Activated B cell treated with CpG ODN at 0.5 μM for 24 hours (primary cell): Measurements from ENCODE around the gene SLC18A2. TPM values are rescaled to one million over a fixed set of nuclear protein-coding genes. Genes with fewer than 3 reads are reported as not detected.

Experiments
- ATAC-seq: fragments of 200-7000 bp; cut with Tn5 transposase; one replicate; pipeline ENCODE4 v1.10.0; 2021; ENCODE audit warnings: low read depth, mild to moderate bottlenecking, moderate library complexity
- CTCF ChIA-PET: fragments of 350-600 bp; sonication (Branson Sonifier 250); formaldehyde crosslinking; loops from one replicate; lab custom pipeline; 2021; ENCODE audit warnings: antibody characterized with exemption; lab: Charles Lee
- POLR2A ChIA-PET: fragments of 350-600 bp; sonication (Branson Sonifier 250); formaldehyde crosslinking; loops from one replicate; lab custom pipeline; 2021; ENCODE audit warnings: antibody characterized with exemption; lab: Charles Lee
- DNase-seq: peaks from one replicate; pipeline ENCODE4 v3.0.0; 2022
- H3K27ac Mint-ChIP-seq: one replicate; pipeline ENCODE4 v1.8.0; 2020; ENCODE audit warnings: mixed read lengths
- H3K27me3 Mint-ChIP-seq: one replicate; pipeline ENCODE4 v1.8.0; 2021; ENCODE audit warnings: mixed read lengths
- H3K36me3 Mint-ChIP-seq: one replicate; pipeline ENCODE4 v1.8.0; 2021; ENCODE audit warnings: low read depth, mixed read lengths
- H3K4me1 Mint-ChIP-seq: one replicate; pipeline ENCODE4 v1.8.0; 2021; ENCODE audit warnings: mixed read lengths
- H3K4me3 Mint-ChIP-seq: one replicate; pipeline ENCODE4 v1.8.0; 2020; ENCODE audit warnings: mild to moderate bottlenecking, mixed read lengths
- H3K9me3 Mint-ChIP-seq: one replicate; pipeline ENCODE4 v1.8.0; 2020; ENCODE audit warnings: mixed read lengths
- intact Hi-C: fragments of 100-400 bp; cut with micrococcal nuclease; formaldehyde crosslinking; loops from one replicate; pipeline ENCODE4 v1.15.1; 2024
- total RNA-seq: library from RNA; stranded (reverse); gene quantifications from 2 replicates; pipeline ENCODE4 v1.2.3, GENCODE V29; 2022
- TF ChIP-seq, protein P1 (sequence below): fragments of 200-600 bp; IDR thresholded peaks from one replicate; pipeline ENCODE4 v1.8.0; 2022; ENCODE audit warnings: antibody characterized with exemption, mild to moderate bottlenecking

The SLC18A2 gene
- total RNA-seq, 1 donor from 2014 or later, result not detected

DNA sequence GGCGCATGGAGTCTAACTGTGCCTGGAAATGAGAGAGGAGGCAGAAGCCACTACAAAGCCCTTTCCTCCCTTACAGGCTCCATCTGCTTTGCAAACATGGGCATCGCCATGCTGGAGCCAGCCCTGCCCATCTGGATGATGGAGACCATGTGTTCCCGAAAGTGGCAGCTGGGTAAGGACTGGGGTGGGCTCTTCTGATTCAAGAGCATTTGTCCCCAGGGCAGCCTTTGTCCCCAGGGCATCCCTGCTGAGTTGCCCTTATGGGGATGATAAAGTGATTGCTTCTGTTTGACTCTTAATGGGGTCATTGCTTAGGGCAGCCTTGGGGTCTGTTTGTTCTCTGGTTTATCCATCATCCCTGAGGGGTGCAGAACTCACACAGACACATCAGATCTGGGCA is 16.8 kb downstream of the SLC18A2 start:
- intact Hi-C loops, result no loop called here
- no peak overlapping the region for H3K4me3 Mint-ChIP-seq

DNA sequence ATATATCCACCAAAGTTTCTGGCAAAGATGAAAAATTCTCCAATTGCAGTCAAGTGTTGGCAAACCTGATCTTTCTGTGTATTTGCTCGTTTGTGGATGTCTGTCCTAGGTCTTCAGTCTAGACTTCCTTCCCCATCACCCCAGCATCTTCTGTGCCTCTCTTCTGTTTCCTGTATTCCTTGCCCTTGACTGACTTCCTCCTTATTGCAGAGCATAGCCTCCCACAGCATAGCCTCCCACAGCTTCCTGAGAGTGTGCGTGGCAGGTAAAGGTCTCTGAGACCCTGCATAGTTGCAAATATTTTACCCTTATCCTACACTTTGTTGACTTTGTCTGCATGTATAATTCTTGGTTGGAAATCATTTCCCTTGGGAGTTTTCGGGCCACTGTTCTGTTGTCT is 18.4 kb downstream of the SLC18A2 start:
- Mint-ChIP-seq H3K27ac (no peak overlapping the region), H3K9me3 (no peaks in the 10 kb centered on the region), H3K36me3 (no peaks in the 10 kb centered on the region), H3K4me1 (no peaks in the 10 kb centered on the region), H3K27me3 (peaks cover 28% of the 10 kb centered on the region), H3K4me3 (no peak overlapping the region)
- TF ChIP-seq, protein P1, sequence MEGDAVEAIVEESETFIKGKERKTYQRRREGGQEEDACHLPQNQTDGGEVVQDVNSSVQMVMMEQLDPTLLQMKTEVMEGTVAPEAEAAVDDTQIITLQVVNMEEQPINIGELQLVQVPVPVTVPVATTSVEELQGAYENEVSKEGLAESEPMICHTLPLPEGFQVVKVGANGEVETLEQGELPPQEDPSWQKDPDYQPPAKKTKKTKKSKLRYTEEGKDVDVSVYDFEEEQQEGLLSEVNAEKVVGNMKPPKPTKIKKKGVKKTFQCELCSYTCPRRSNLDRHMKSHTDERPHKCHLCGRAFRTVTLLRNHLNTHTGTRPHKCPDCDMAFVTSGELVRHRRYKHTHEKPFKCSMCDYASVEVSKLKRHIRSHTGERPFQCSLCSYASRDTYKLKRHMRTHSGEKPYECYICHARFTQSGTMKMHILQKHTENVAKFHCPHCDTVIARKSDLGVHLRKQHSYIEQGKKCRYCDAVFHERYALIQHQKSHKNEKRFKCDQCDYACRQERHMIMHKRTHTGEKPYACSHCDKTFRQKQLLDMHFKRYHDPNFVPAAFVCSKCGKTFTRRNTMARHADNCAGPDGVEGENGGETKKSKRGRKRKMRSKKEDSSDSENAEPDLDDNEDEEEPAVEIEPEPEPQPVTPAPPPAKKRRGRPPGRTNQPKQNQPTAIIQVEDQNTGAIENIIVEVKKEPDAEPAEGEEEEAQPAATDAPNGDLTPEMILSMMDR, result no peak
- CTCF ChIA-PET, result no interaction called here
- no peak for DNase-seq
- ATAC-seq, result no peak
- POLR2A ChIA-PET, result no interaction called here
- intact Hi-C loops, result no loop called here

More for the DNA sequence above, 16.8 kb downstream of the SLC18A2 start:
- DNase-seq, result no peak
- CTCF ChIA-PET, result no interaction called here
- no peak for ATAC-seq
- TF ChIP-seq, protein P1, result no peak
- POLR2A ChIA-PET, result interaction anchor here (0.6 kb wide), 1 partner anchor 148 kb away, joined by 8 read pairs; no protein-coding TSS in a partner anchor
- no peak overlapping the region for H3K27ac Mint-ChIP-seq
- H3K4me1 Mint-ChIP-seq, result no peaks in the 10 kb centered on the region
- H3K36me3 Mint-ChIP-seq, result no peaks in the 10 kb centered on the region
- H3K9me3 Mint-ChIP-seq, result no peaks in the 10 kb centered on the region
- H3K27me3 Mint-ChIP-seq, result peaks cover 23% of the 10 kb centered on the region

- Mint-ChIP-seq H3K4me1 (no peaks in the 10 kb centered on the region), H3K27me3 (peaks cover 25% of the 10 kb centered on the region), H3K36me3 (no peaks in the 10 kb centered on the region), H3K9me3 (no peaks in the 10 kb centered on the region), H3K4me3 (no peak overlapping the region), H3K27ac (no peak overlapping the region)
- ChIA-PET POLR2A (no interaction called here), CTCF (no interaction called here)
- ATAC-seq, result no peak
- TF ChIP-seq, protein P1, result no peak
- no peak for DNase-seq
- intact Hi-C loops, result no loop called here
These were observed 19.2 kb downstream of the SLC18A2 start for GRCh38 chr10:117260084-117260483.

- ChIA-PET CTCF (no interaction called here), POLR2A (no interaction called here)
- Mint-ChIP-seq H3K4me1 (no peaks in the 10 kb centered on the region), H3K4me3 (no peak overlapping the region), H3K27ac (no peak overlapping the region), H3K9me3 (no peaks in the 10 kb centered on the region), H3K36me3 (no peaks in the 10 kb centered on the region), H3K27me3 (peaks cover 25% of the 10 kb centered on the region)
- TF ChIP-seq, protein P1, result no peak
- no peak for ATAC-seq
- DNase-seq, result no peak
- intact Hi-C loops, result no loop called here
These were observed 20.6 kb downstream of the SLC18A2 start for GRCh38 chr10:117261501-117261900.

DNA sequence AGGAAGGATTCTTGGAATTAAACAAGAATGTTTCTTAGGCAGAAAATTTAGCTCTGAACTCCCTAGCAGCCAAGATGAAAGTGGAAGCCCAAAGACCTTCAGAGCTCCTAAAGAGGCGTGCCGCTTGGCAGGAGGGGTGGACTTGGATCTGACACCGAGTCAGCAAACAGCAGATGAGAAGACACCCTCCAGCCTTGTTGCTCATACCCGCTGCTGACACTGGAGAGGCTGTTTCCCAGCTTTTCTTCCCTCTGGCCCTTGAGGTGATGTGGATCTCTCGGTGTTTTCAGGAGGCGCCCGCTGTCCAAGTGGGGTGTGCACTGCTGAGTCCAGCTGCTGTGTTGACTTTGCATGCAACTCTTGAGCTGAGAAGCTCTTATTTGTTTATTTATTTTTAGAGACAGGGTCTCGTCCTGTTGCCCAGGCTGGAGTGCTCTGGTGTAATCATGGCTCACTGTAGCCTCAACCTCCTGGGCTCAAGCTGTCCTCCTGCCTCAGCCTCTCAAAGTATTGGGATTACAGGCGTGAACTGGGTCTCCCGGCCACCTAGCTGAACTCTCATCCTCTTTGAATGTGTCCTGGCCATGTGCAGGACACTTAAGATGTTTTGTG is 21.5 kb downstream of the SLC18A2 start:
- Mint-ChIP-seq H3K4me1 (no peaks in the 10 kb centered on the region), H3K27me3 (peaks cover 25% of the 10 kb centered on the region), H3K9me3 (no peaks in the 10 kb centered on the region), H3K36me3 (no peaks in the 10 kb centered on the region), H3K4me3 (no peak overlapping the region), H3K27ac (no peak overlapping the region)
- POLR2A ChIA-PET, result no interaction called here
- TF ChIP-seq, protein P1, result no peak
- intact Hi-C loops, result no loop called here
- no peak for DNase-seq
- no peak for ATAC-seq
- CTCF ChIA-PET, result no interaction called here
